HEK293T (cell line): ENCODE data around the gene BCAT1.

Experiments
- CTCF ChIA-PET: fragments of 350-600 bp; formaldehyde crosslinking; extraction: SDS; loops from one replicate; lab custom pipeline; 2021; ENCODE audit warnings: antibody characterized with exemption, inconsistent platforms; lab: Yijun Ruan, JAX
- POLR2A ChIA-PET: fragments of 350-600 bp; formaldehyde crosslinking; extraction: SDS; loops from one replicate; lab custom pipeline; 2020; ENCODE audit warnings: antibody characterized with exemption, inconsistent platforms; lab: Yijun Ruan, JAX
- DNase-seq: peaks from one replicate; pipeline ENCODE4 v3.0.0; 2012; ENCODE audit warnings: mixed read lengths; ENCODE audit errors: extremely low spot score
- ARNT ChIP-seq: fragments of 450-650 bp; IDR thresholded peaks from 2 replicates; pipeline ENCODE4 v1.6.1; 2017; ENCODE audit warnings: mild to moderate bottlenecking
- BHLHE40 ChIP-seq: fragments of 450-650 bp; IDR thresholded peaks from 2 replicates; pipeline ENCODE4 v1.6.1; 2016; ENCODE audit warnings: mild to moderate bottlenecking, moderate library complexity, borderline replicate concordance
- CTBP1 ChIP-seq: fragments of 450-650 bp; IDR thresholded peaks from 2 replicates; pipeline ENCODE4 v1.6.1; 2016; ENCODE audit warnings: borderline replicate concordance
- ELF4 ChIP-seq: fragments of 450-650 bp; IDR thresholded peaks from 2 replicates; pipeline ENCODE4 v1.6.1; 2017; ENCODE audit warnings: antibody characterized with exemption
- FOXA1 ChIP-seq: fragments of 450-650 bp; IDR thresholded peaks from 2 replicates; pipeline ENCODE4 v1.6.1; 2016; ENCODE audit warnings: mild to moderate bottlenecking
- FOXK2 ChIP-seq: fragments of 450-650 bp; IDR thresholded peaks from 2 replicates; pipeline ENCODE4 v1.6.1; 2016; ENCODE audit warnings: mild to moderate bottlenecking
- FOXM1 ChIP-seq: fragments of 450-650 bp; IDR thresholded peaks from 2 replicates; pipeline ENCODE4 v1.6.1; 2017; ENCODE audit warnings: mild to moderate bottlenecking, borderline replicate concordance
- HDGF ChIP-seq: fragments of 450-650 bp; IDR thresholded peaks from 2 replicates; pipeline ENCODE4 v1.6.1; 2017; ENCODE audit warnings: antibody characterized with exemption, borderline replicate concordance
- L3MBTL2 ChIP-seq: fragments of 450-650 bp; conservative IDR thresholded peaks from 2 replicates; pipeline ENCODE4 v1.6.1; 2016; ENCODE audit warnings: mild to moderate bottlenecking
- LEF1 ChIP-seq: fragments of 450-650 bp; IDR thresholded peaks from 2 replicates; pipeline ENCODE4 v1.6.1; 2017; ENCODE audit warnings: mild to moderate bottlenecking, borderline replicate concordance
- NFRKB ChIP-seq: fragments of 450-650 bp; IDR thresholded peaks from 2 replicates; pipeline ENCODE4 v1.6.1; 2016; ENCODE audit warnings: mild to moderate bottlenecking, moderate library complexity
- PKNOX1 ChIP-seq: fragments of 450-650 bp; IDR thresholded peaks from 2 replicates; pipeline ENCODE4 v1.6.1; 2016
- SP1 ChIP-seq: fragments of 450-650 bp; IDR thresholded peaks from 2 replicates; pipeline ENCODE4 v1.6.1; 2017
- SUZ12 ChIP-seq: fragments of 450-650 bp; IDR thresholded peaks from 2 replicates; pipeline ENCODE4 v1.6.1; 2016; ENCODE audit warnings: mild to moderate bottlenecking
- TARDBP ChIP-seq: fragments of 450-650 bp; IDR thresholded peaks from 2 replicates; pipeline ENCODE4 v1.6.1; 2016
- ZNF384 ChIP-seq: fragments of 450-650 bp; IDR thresholded peaks from 2 replicates; pipeline ENCODE4 v1.6.1; 2016

BCAT1 gene

DNA sequence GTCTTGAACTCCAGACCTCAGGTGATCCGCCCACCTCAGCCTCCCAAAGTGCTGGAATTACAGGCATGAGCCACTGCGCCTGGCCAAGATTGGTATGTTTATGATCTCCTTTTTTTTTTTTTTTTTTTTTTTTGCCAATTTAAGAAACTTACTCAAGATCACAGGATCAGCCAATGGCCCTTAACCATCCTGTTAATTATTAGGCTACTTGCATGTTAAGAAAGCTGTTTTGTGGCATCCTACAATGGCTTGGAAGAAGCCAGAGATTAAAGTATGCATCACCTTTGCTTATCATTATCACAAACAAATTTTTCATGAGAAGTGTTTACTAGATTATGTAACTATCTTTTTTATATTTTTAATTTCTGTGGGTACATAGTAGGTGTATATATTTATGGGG is 140.2 kb downstream of the BCAT1 start:
- TF ChIP-seq HDGF (no peak), FOXA1 (no peak), CTBP1 (no peak)
- ChIA-PET CTCF (no interaction called here), POLR2A (no interaction called here)
- DNase-seq, result no peak

DNA sequence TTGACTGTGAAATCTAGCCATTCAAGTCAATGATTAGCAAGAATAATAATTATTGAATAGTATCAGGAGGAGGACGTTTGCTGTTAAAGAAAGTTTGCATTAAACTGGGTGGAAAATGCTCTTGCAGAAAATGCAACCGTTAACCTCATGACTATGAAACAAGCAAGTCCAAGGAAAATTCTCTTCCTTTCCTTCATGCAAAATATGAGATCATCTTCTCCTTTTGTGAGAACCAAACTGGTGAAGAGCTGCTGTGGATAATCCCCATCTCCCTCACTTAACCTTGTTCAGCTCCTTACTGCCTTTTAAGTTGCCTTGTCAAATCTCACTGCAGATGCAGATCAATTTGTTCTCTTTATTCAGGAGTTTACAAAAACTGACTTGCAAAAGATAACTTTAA is 142.5 kb downstream of the BCAT1 start:
- ChIA-PET POLR2A (no interaction called here), CTCF (interaction anchor here (0.6 to 1.0 kb wide), 2 partner anchors 10 to 326 kb away, joined by 3 read pairs; no protein-coding TSS in a partner anchor)
- TF ChIP-seq L3MBTL2 (no peak), SP1 (no peak), NFRKB (no peak), FOXA1 (no peak), PKNOX1 (no peak), FOXK2 (no peak), TARDBP (no peak), SUZ12 (no peak), CTBP1 (no peak), ELF4 (no peak), HDGF (no peak), LEF1 (no peak), ZNF384 (no peak), ARNT (no peak), BHLHE40 (no peak), FOXM1 (no peak)
- no peak for DNase-seq

GRCh38 chr12:24803430-24804245 is 145.3 kb downstream of the BCAT1 start:
- CTCF ChIA-PET, result interaction anchor here (0.5 kb wide), 1 partner anchor 189 kb away, joined by 6 read pairs; no protein-coding TSS in a partner anchor
- POLR2A ChIA-PET, result no interaction called here
- TF ChIP-seq FOXA1 (no peak), ARNT (no peak), NFRKB (no peak), L3MBTL2 (no peak), BHLHE40 (no peak), ZNF384 (no peak), LEF1 (no peak), PKNOX1 (no peak), FOXM1 (no peak), SUZ12 (no peak), HDGF (no peak), CTBP1 (no peak), FOXK2 (no peak), SP1 (no peak), ELF4 (no peak), TARDBP (no peak)
- no peak for DNase-seq

GRCh38 chr12:24798335-24798734 is 150.6 kb downstream of the BCAT1 start:
- ChIA-PET POLR2A (no interaction called here), CTCF (no interaction called here)
- DNase-seq, result no peak
- TF ChIP-seq TARDBP (no peak), FOXA1 (no peak), LEF1 (no peak), NFRKB (no peak), BHLHE40 (no peak), CTBP1 (no peak)

DNA sequence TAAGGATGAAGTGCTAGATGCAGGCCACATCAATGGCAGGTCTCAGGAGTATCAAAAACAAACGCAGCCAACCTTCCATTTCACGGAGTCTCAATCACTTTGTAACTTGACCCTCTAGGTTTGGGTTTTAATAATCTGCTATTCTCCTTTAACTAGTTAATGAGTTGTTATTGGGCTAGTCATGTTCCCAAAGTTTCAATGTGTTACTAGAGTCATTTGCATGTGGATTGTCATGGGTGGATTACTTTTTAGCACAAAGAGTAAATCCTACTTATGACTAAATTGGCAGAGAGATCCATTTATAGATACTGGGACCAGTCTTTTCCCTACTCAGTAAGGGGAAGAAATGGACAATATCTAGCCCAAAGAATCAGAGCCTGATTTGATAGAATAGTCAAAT is 151.0 kb downstream of the BCAT1 start:
- no peak for TF ChIP-seq HDGF
- no peak for TF ChIP-seq ELF4
- no peak for TF ChIP-seq LEF1
- no peak for TF ChIP-seq PKNOX1
- no peak for TF ChIP-seq FOXA1
- TF ChIP-seq ARNT, result no peak
- no peak for TF ChIP-seq SUZ12
- TF ChIP-seq BHLHE40, result no peak
- no peak for TF ChIP-seq TARDBP
- POLR2A ChIA-PET, result no interaction called here
- no peak for DNase-seq
- CTCF ChIA-PET, result no interaction called here

DNA sequence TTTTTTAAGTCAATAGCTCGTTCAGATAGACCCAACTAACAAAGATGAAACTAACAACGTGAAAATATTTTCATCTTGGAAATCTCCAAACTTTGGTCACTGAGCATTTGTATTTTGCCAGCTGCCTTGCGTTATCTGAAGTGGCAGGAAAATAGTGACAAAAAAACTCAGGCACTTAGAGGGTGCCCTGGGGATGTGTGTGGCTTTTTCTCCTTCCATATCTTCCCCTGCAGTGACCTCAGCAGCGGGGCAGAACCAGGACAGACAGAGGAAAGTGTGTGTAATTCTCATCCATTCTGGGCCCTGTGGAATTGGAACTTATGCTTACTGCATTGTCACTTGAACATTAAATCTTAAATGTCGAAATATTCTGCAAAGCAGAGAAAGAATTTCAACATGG is 152.0 kb downstream of the BCAT1 start:
- ChIA-PET CTCF (no interaction called here), POLR2A (no interaction called here)
- TF ChIP-seq PKNOX1 (no peak), NFRKB (no peak), SUZ12 (no peak), ARNT (no peak), ELF4 (no peak), FOXA1 (no peak), LEF1 (no peak), SP1 (no peak), BHLHE40 (no peak), ZNF384 (no peak), TARDBP (no peak), HDGF (no peak), L3MBTL2 (no peak), CTBP1 (no peak), FOXK2 (no peak)
- DNase-seq, result no peak
